ENCODE measurements around the gene GNB1L.

Gene GNB1L

GRCh38 chr22:19893363-19893762 is 38.7 kb upstream of the GNB1L start:
- no peak for FAIRE-seq
- no peak for DNase-seq (ENCODE audit: insufficient read length, low spot score)
- TF ChIP-seq POLR2A (IDR thresholded peaks at IDR 0.05; ENCODE audit: low read depth, low read length) = no peak

GRCh38 chr22:19892925-19893324 is 38.3 kb upstream of the GNB1L start:
- no peak for TF ChIP-seq POLR2A (IDR thresholded peaks at IDR 0.05; ENCODE audit: low read depth, low read length)
- DNase-seq (ENCODE audit: insufficient read length, low spot score) = no peak
- FAIRE-seq = no peak

- no peak for DNase-seq (ENCODE audit: insufficient read length, low spot score)
- no peak for FAIRE-seq
- TF ChIP-seq POLR2A (IDR thresholded peaks at IDR 0.05; ENCODE audit: low read depth, low read length) = no peak
Observed at GRCh38 chr22:19892257-19892879, 37.7 kb upstream of the GNB1L start.

GRCh38 chr22:19891317-19892256 is 36.9 kb upstream of the GNB1L start:
- no peak for TF ChIP-seq POLR2A (IDR thresholded peaks at IDR 0.05; ENCODE audit: low read depth, low read length)
- FAIRE-seq (no peak), DNase-seq (ENCODE audit: insufficient read length, low spot score) (peak; percentile 69)

GRCh38 chr22:19890502-19891316 is 36.0 kb upstream of the GNB1L start:
- TF ChIP-seq POLR2A (IDR thresholded peaks at IDR 0.05; ENCODE audit: low read depth, low read length) = no peak
- no peak for FAIRE-seq
- DNase-seq (ENCODE audit: insufficient read length, low spot score) = no peak

GRCh38 chr22:19889951-19890350 is 35.3 kb upstream of the GNB1L start:
- TF ChIP-seq POLR2A (IDR thresholded peaks at IDR 0.05; ENCODE audit: low read depth, low read length) = no peak
- DNase-seq (ENCODE audit: insufficient read length, low spot score) (no peak), FAIRE-seq (no peak)

GRCh38 chr22:19888131-19888746 is 33.6 kb upstream of the GNB1L start:
- no peak for TF ChIP-seq POLR2A (IDR thresholded peaks at IDR 0.05; ENCODE audit: low read depth, low read length)
- no peak for FAIRE-seq
- DNase-seq (ENCODE audit: insufficient read length, low spot score) = no peak

GRCh38 chr22:19887256-19887985 is 32.7 kb upstream of the GNB1L start:
- no peak for TF ChIP-seq POLR2A (IDR thresholded peaks at IDR 0.05; ENCODE audit: low read depth, low read length)
- no peak for DNase-seq (ENCODE audit: insufficient read length, low spot score)
- no peak for FAIRE-seq

GRCh38 chr22:19886605-19887255 is 32.1 kb upstream of the GNB1L start:
- DNase-seq (ENCODE audit: insufficient read length, low spot score) (no peak), FAIRE-seq (no peak)
- no peak for TF ChIP-seq POLR2A (IDR thresholded peaks at IDR 0.05; ENCODE audit: low read depth, low read length)

GRCh38 chr22:19885841-19886592 is 31.3 kb upstream of the GNB1L start:
- TF ChIP-seq POLR2A (IDR thresholded peaks at IDR 0.05; ENCODE audit: low read depth, low read length) = no peak
- DNase-seq (ENCODE audit: insufficient read length, low spot score) (no peak), FAIRE-seq (no peak)

GRCh38 chr22:19884954-19885751 is 30.5 kb upstream of the GNB1L start:
- DNase-seq (ENCODE audit: insufficient read length, low spot score) = no peak

More at GRCh38 chr22:19884954-19885751, 30.5 kb upstream of the GNB1L start:
- no peak for FAIRE-seq
- no peak for TF ChIP-seq POLR2A (IDR thresholded peaks at IDR 0.05; ENCODE audit: low read depth, low read length)
